Body of pancreas (tissue), 4 donors: ENCODE measurements around the gene LLCFC1.

Source experiments
- POLR2A ChIP-seq, 3 donors: fragments of 450-650 bp; IDR thresholded peaks; one replicate each; pipeline ENCODE4 v1.6.1; 2016; ENCODE audit warnings: antibody characterized with exemption in 3 of 3, mild to moderate bottlenecking in 2 of 3
- TF ChIP-seq, protein P1 (sequence below), 7 experiments: fragments of 450-650 bp in 4 of 7; fragments of 200-600 bp in 3 of 7; sonication (generic) in 3 of 7; IDR thresholded peaks; one replicate each; pipeline ENCODE4 v1.5.1; 2016 to 2019; ENCODE audit warnings: antibody characterized with exemption in 7 of 7

GRCh38 chr7:142974626-142975025 is 35.3 kb downstream of the LLCFC1 start:
- TF ChIP-seq, protein P1, sequence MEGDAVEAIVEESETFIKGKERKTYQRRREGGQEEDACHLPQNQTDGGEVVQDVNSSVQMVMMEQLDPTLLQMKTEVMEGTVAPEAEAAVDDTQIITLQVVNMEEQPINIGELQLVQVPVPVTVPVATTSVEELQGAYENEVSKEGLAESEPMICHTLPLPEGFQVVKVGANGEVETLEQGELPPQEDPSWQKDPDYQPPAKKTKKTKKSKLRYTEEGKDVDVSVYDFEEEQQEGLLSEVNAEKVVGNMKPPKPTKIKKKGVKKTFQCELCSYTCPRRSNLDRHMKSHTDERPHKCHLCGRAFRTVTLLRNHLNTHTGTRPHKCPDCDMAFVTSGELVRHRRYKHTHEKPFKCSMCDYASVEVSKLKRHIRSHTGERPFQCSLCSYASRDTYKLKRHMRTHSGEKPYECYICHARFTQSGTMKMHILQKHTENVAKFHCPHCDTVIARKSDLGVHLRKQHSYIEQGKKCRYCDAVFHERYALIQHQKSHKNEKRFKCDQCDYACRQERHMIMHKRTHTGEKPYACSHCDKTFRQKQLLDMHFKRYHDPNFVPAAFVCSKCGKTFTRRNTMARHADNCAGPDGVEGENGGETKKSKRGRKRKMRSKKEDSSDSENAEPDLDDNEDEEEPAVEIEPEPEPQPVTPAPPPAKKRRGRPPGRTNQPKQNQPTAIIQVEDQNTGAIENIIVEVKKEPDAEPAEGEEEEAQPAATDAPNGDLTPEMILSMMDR (IDR thresholded peaks at IDR 0.05): no peak
- TF ChIP-seq POLR2A (IDR thresholded peaks at IDR 0.05): no peak
